NCI-H146 treated with DMSO at 0.1 percent for 48 hours (cell line): ENCODE measurements around the gene SPC24.

Experiments used
- DNase-seq: peaks from one replicate; lab custom pipeline; 2025; ENCODE audit not compliant: unreplicated experiment; lab: John Stamatoyannopoulos, UW

Gene SPC24

GRCh38 chr19:11155373-11156120 lies at the start of gene SPC24:
Gene SPC24, minus strand, starts transcription at chr19:11155782. Its CDS starts 6 bp downstream, at chr19:11155776.
- DNase-seq: peak; percentile 99

GRCh38 chr19:11204943-11205349 lies 49.4 kb upstream of the SPC24 start:
- DNase-seq: no peak

GRCh38 chr19:11204076-11204602 lies 48.6 kb upstream of the SPC24 start:
- DNase-seq: no peak

- DNase-seq: no peak
Measured at GRCh38 chr19:11203194-11204075, 47.9 kb upstream of the SPC24 start.

- DNase-seq: no peak
Measured at GRCh38 chr19:11202488-11203193, 47.1 kb upstream of the SPC24 start.

- DNase-seq: no peak
Measured at GRCh38 chr19:11201791-11202190, 46.2 kb upstream of the SPC24 start.

- no peak for DNase-seq
Measured at GRCh38 chr19:11200931-11201330, 45.3 kb upstream of the SPC24 start.

- no peak for DNase-seq
Measured at GRCh38 chr19:11200015-11200574, 44.5 kb upstream of the SPC24 start.

- DNase-seq: no peak
Measured at GRCh38 chr19:11199517-11199916, 43.9 kb upstream of the SPC24 start.

GRCh38 chr19:11198769-11199424 lies 43.3 kb upstream of the SPC24 start:
- DNase-seq: no peak

- DNase-seq: no peak
Measured at GRCh38 chr19:11198175-11198534, 42.6 kb upstream of the SPC24 start.

- DNase-seq: peak; percentile 97
Measured at GRCh38 chr19:11197291-11198174, 42.0 kb upstream of the SPC24 start, which contains the start of gene KANK2. Gene KANK2, minus strand, starts transcription at chr19:11197545. Its CDS starts 3,034 bp downstream, at chr19:11194511.

GRCh38 chr19:11196406-11197287 lies 41.1 kb upstream of the SPC24 start:
- DNase-seq: no peak

GRCh38 chr19:11195681-11196080 lies 40.1 kb upstream of the SPC24 start:
- DNase-seq: no peak

GRCh38 chr19:11194656-11195558 lies 39.3 kb upstream of the SPC24 start:
- no peak for DNase-seq

- no peak for DNase-seq
Measured at GRCh38 chr19:11194173-11194572, 38.6 kb upstream of the SPC24 start.
